PFSK-1 (cell line): ENCODE measurements around the gene TMEM52.

Experiments used
- FOXP2 ChIP-seq: optimal IDR thresholded peaks from 2 replicates; pipeline ENCODE3; 2011; ENCODE audit warnings: borderline replicate concordance, control low read depth, inconsistent platforms; ENCODE audit not compliant: insufficient read depth; ENCODE audit errors: extremely low read length, extremely low read depth
- POLR2AphosphoS5 ChIP-seq: IDR thresholded peaks from 2 replicates; pipeline ENCODE4 v1.6.1; 2012; ENCODE audit warnings: low read depth, mild to moderate bottlenecking, control low read depth, low read length, moderate library complexity
- REST ChIP-seq, 2 experiments: IDR thresholded peaks; 2 replicates each; pipeline versions ENCODE4 v1.6.1 to v1.8.0; 2011 to 2012; ENCODE audit warnings: low read depth in 2 of 2, low read length in 2 of 2, control low read depth in 1 of 2, inconsistent platforms in 1 of 2, mild to moderate bottlenecking in 1 of 2, moderate library complexity in 1 of 2; ENCODE audit not compliant: insufficient read depth in 1 of 2
- SIN3A ChIP-seq: IDR thresholded peaks from 2 replicates; pipeline ENCODE4 v1.6.1; 2012; ENCODE audit warnings: mild to moderate bottlenecking, low read length, moderate library complexity, borderline replicate concordance; ENCODE audit not compliant: insufficient read depth
- TAF1 ChIP-seq: IDR thresholded peaks from 2 replicates; pipeline ENCODE4 v1.6.1; 2012; ENCODE audit warnings: low read length, control low read depth, borderline replicate concordance; ENCODE audit not compliant: insufficient read depth

TMEM52 gene

GRCh38 chr1:1874901-1875300 lies 44.2 kb downstream of the TMEM52 start:
- TF ChIP-seq POLR2AphosphoS5 (no peak), SIN3A (no peak), FOXP2 (no peak), REST (IDR thresholded peaks at IDR 0.05; ENCODE audit: insufficient read depth in 1 of 2, low read depth in 2 of 2, low read length in 2 of 2) (no peak), TAF1 (no peak)

GRCh38 chr1:1873186-1873585 lies 45.9 kb downstream of the TMEM52 start:
- TF ChIP-seq SIN3A (no peak), POLR2AphosphoS5 (no peak), TAF1 (no peak), FOXP2 (no peak), REST (IDR thresholded peaks at IDR 0.05; ENCODE audit: insufficient read depth in 1 of 2, low read depth in 2 of 2, low read length in 2 of 2) (no peak)

- TF ChIP-seq TAF1 (no peak), FOXP2 (no peak), POLR2AphosphoS5 (no peak), SIN3A (no peak), REST (IDR thresholded peaks at IDR 0.05; ENCODE audit: insufficient read depth in 1 of 2, low read depth in 2 of 2, low read length in 2 of 2) (no peak)
Measured at GRCh38 chr1:1872329-1872994, 46.6 kb downstream of the TMEM52 start.

GRCh38 chr1:1869469-1869868 lies 49.6 kb downstream of the TMEM52 start:
- TF ChIP-seq TAF1 (no peak), REST (IDR thresholded peaks at IDR 0.05; ENCODE audit: insufficient read depth in 1 of 2, low read depth in 2 of 2, low read length in 2 of 2) (no peak)
